Smooth muscle cell (in vitro differentiated cells): ENCODE data around the gene PPP1R2C. TPM values are rescaled to one million over a fixed set of nuclear protein-coding genes. Genes with fewer than 3 reads are reported as not detected.
A peak's percentile ranks its signal among the peaks of the same experiment; 100 is the strongest.

ENCODE experiments used
- DNase-seq: peaks from one replicate; lab custom pipeline; 2025; ENCODE audit not compliant: unreplicated experiment; lab: John Stamatoyannopoulos, UW
- H2AFZ ChIP-seq: fragments of 200-600 bp; sonication (generic); 2 replicates; pipeline ENCODE4 v1.6.0; 2016; ENCODE audit warnings: antibody characterized with exemption, low read depth, mild to moderate bottlenecking
- H3F3A ChIP-seq: fragments of 200-600 bp; sonication (generic); 2 replicates; pipeline ENCODE4 v1.6.0; 2017; ENCODE audit warnings: antibody characterized with exemption, low read depth
- H3K27ac ChIP-seq: fragments of 200-600 bp; sonication (generic); 2 replicates; pipeline ENCODE4 v1.5.1; 2016; ENCODE audit warnings: low read depth, mild to moderate bottlenecking
- H3K27me3 ChIP-seq: fragments of 200-600 bp; sonication (generic); 2 replicates; pipeline ENCODE4 v1.6.1; 2016; ENCODE audit warnings: low read depth, mild to moderate bottlenecking
- H3K36me3 ChIP-seq: fragments of 200-600 bp; sonication (generic); 2 replicates; pipeline ENCODE4 v1.5.1; 2016; ENCODE audit warnings: low read depth
- H3K4me1 ChIP-seq: fragments of 200-600 bp; sonication (generic); 2 replicates; pipeline ENCODE4 v1.5.1; 2016; ENCODE audit warnings: low read depth
- H3K4me2 ChIP-seq: fragments of 200-600 bp; sonication (generic); 2 replicates; pipeline ENCODE4 v1.6.0; 2016; ENCODE audit warnings: mild to moderate bottlenecking
- H3K4me3 ChIP-seq: fragments of 200-600 bp; sonication (generic); 2 replicates; pipeline ENCODE4 v1.5.1; 2016; ENCODE audit warnings: mild to moderate bottlenecking
- H3K79me2 ChIP-seq: fragments of 200-600 bp; sonication (generic); 2 replicates; pipeline ENCODE4 v1.6.0; 2016; ENCODE audit warnings: low read depth, mild to moderate bottlenecking
- H3K9ac ChIP-seq: fragments of 200-600 bp; sonication (generic); 2 replicates; pipeline ENCODE4 v1.6.0; 2016; ENCODE audit warnings: low read depth
- H3K9me3 ChIP-seq: fragments of 200-600 bp; sonication (generic); replicated peaks from 2 replicates; pipeline ENCODE4 v1.5.1; 2016; ENCODE audit warnings: low read depth
- H4K20me1 ChIP-seq: fragments of 200-600 bp; sonication (generic); 2 replicates; pipeline ENCODE4 v1.6.0; 2016; ENCODE audit warnings: low read depth
- WGBS: methylation state at CpG from one replicate; pipeline ENCODE4 v1.1.7; 2016; ENCODE audit warnings: low lambda C conversion rate; 5-methylcytosine and 5-hydroxymethylcytosine counted together
- polyA plus RNA-seq: library from polyadenylated mRNA; unstranded; fragments of >200 nt; fragmentation: Nextera tagmentation; extraction: Ambion mirVana; gene quantifications from 2 replicates; pipeline ENCODE4 v1.2.1, GENCODE V29; 2016
- total RNA-seq: library from RNA; depleted of rRNA; stranded (reverse); fragments of >200 nt; gene quantifications from 2 replicates; pipeline ENCODE4 v1.2.3, GENCODE V29; 2014
- TF ChIP-seq, protein P1 (sequence below): fragments of 200-600 bp; sonication (generic); IDR thresholded peaks from 2 replicates; pipeline ENCODE4 v1.5.1; 2017; ENCODE audit warnings: borderline replicate concordance, mild to moderate bottlenecking, antibody characterized with exemption; ENCODE audit not compliant: insufficient read depth, poor library complexity, severe bottlenecking

Gene PPP1R2C
- total and polyA plus RNA-seq, 2 experiments from 2014 or later: not detected

DNA sequence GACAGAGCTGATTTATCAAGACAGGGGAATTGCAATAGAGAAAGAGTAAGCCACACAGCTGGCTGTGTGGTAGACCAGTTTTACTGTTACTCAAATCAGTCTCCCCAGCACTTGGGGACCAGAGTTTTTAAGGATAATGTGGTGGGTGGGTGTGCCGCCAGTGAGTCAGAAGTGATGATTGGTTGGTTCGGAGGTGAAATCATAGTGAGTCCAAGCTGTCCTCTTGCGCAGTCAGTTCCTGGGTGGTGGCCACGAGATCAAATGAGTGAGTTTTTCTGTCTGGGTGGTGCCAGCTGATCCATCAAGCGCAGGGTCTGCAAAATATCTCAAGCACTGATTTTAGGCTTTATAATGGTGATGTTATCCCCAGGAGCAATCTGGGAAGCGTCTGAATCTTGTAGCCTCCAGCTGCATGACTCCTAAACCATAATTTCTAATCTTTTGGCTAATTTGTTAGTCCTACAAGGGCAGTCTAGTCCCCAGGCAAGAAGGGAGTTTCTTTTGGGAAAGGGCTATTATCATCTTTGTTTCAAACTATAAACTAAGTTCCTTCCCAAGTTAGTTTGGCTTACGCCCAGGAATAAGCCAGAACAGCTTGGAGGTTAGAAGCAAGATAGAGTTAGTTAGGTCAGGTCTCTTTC is 44.0 kb upstream of the PPP1R2C start:
- H3K4me1 ChIP-seq: peaks cover 8% of the 10 kb centered on the region
- H3K27me3 ChIP-seq: no peaks in the 10 kb centered on the region
- H3K79me2 ChIP-seq: no peaks in the 10 kb centered on the region
- no peak for DNase-seq
- no peaks in the 10 kb centered on the region for H3K9me3 ChIP-seq
- peak overlapping the region; percentile 37 for H2AFZ ChIP-seq
- H3K9ac ChIP-seq: no peak overlapping the region
- 58% methylated on average over 7 of the region's 7 CpGs for WGBS
- no peak overlapping the region for H3K27ac ChIP-seq
- no peaks in the 10 kb centered on the region for H4K20me1 ChIP-seq
- H3F3A ChIP-seq: peaks cover 3% of the 10 kb centered on the region
- H3K36me3 ChIP-seq: no peaks in the 10 kb centered on the region
- no peak overlapping the region for H3K4me2 ChIP-seq
- TF ChIP-seq, protein P1, sequence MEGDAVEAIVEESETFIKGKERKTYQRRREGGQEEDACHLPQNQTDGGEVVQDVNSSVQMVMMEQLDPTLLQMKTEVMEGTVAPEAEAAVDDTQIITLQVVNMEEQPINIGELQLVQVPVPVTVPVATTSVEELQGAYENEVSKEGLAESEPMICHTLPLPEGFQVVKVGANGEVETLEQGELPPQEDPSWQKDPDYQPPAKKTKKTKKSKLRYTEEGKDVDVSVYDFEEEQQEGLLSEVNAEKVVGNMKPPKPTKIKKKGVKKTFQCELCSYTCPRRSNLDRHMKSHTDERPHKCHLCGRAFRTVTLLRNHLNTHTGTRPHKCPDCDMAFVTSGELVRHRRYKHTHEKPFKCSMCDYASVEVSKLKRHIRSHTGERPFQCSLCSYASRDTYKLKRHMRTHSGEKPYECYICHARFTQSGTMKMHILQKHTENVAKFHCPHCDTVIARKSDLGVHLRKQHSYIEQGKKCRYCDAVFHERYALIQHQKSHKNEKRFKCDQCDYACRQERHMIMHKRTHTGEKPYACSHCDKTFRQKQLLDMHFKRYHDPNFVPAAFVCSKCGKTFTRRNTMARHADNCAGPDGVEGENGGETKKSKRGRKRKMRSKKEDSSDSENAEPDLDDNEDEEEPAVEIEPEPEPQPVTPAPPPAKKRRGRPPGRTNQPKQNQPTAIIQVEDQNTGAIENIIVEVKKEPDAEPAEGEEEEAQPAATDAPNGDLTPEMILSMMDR: no peak
- no peak overlapping the region for H3K4me3 ChIP-seq

DNA sequence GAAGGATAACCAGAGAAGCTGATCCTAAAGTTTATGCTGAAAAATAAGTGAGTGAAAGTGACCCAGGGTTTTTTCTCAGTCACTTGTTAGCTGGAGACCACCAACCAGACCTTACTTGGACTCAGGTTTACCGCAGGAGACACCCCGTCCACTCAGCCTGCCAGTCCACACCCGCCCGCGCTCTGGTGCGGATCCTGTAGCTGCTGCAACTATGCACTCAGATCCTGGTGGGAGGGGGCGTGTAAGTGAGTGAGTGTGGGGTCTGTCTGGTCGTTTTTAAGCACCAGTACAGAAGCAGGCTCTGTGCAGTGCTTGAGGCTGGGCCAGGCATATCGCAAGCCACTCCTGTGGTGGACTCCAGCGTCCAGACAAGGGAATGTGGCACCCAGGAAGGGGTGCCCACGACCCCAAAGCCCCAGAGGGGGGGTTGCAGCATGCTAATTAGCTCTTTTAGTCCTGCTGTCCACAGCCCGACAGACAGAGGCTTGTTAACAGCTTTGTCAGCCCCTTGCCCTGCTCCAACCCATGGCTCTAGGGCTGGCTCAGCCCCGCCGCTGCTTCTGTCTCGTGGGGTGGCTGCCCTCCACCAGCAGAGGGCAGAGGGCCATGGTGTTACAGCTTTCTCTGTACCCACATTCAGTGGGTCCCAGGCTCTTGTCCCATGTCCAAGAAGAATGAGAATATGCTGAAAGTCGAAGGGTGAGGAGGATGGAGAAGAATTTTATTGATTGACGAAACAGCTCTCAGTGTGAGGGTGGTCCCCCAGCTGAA is 40.4 kb upstream of the PPP1R2C start:
- DNase-seq: no peak
- no peaks in the 10 kb centered on the region for H3K79me2 ChIP-seq
- no peak overlapping the region for H3K27ac ChIP-seq
- no peak overlapping the region for H2AFZ ChIP-seq
- peaks cover 8% of the 10 kb centered on the region for H3K4me1 ChIP-seq
- no peak overlapping the region for H3K4me3 ChIP-seq
- peaks cover 3% of the 10 kb centered on the region for H3F3A ChIP-seq
- no peak overlapping the region for H3K4me2 ChIP-seq
- H3K36me3 ChIP-seq: no peaks in the 10 kb centered on the region
- no peak overlapping the region for H3K9ac ChIP-seq
- no peaks in the 10 kb centered on the region for H4K20me1 ChIP-seq
- WGBS: 76% methylated on average over 17 of the region's 17 CpGs
- H3K9me3 ChIP-seq: no peaks in the 10 kb centered on the region
- H3K27me3 ChIP-seq: no peaks in the 10 kb centered on the region
- TF ChIP-seq, protein P1: no peak

DNA sequence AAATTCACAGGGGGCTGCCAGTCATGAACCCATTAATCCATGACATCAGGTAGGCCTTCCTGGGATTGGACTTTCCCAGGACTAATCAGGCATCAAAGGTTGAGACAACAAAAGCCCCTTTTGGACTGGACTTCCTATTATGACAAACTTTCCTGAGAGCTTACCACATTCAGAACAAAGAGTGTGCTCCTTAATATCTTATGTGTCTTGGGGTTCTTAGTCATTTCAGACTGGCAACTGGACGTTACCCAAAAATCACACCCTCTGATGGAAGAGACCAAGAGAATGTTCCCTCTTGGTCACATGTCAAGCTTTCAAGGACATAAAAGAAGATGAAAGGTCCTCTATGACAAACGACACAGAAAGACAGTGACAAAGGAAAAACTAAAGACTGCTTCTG is 31.6 kb upstream of the PPP1R2C start:
- Histone ChIP-seq H3K9ac (no peak overlapping the region), H4K20me1 (no peaks in the 10 kb centered on the region), H3K27ac (no peak overlapping the region), H3K4me3 (no peak overlapping the region), H3K4me2 (no peak overlapping the region), H3K79me2 (no peaks in the 10 kb centered on the region), H3K9me3 (no peaks in the 10 kb centered on the region), H3K36me3 (no peaks in the 10 kb centered on the region), H3K27me3 (no peaks in the 10 kb centered on the region), H3F3A (no peaks in the 10 kb centered on the region), H3K4me1 (peaks cover 9% of the 10 kb centered on the region), H2AFZ (no peak overlapping the region)
- no peak for DNase-seq
- WGBS: 76% methylated on average over 2 of the region's 2 CpGs
- TF ChIP-seq, protein P1: no peak
